Stimulated activated memory B cell treated with anti-CD40 and anti-IgM and Interleukin-4, amounts not matched to agents 10 μg/mL and 1 μg/mL and 100 μg/mL, for 72 hours (primary cell): ENCODE measurements around the gene GPATCH1.

ENCODE experiments used
- ATAC-seq: fragments of 150-1000 bp; cut with Tn5 transposase; 2 replicates; pipeline ENCODE4 v1.10.0; 2021
- H3K27ac Mint-ChIP-seq: one replicate; pipeline ENCODE4 v1.8.0; 2022; ENCODE audit warnings: mild to moderate bottlenecking, mixed read lengths
- H3K27me3 Mint-ChIP-seq: one replicate; pipeline ENCODE4 v1.8.0; 2022; ENCODE audit warnings: mixed read lengths
- H3K36me3 Mint-ChIP-seq: one replicate; pipeline ENCODE4 v1.8.0; 2022; ENCODE audit warnings: mixed read lengths
- H3K4me1 Mint-ChIP-seq: one replicate; pipeline ENCODE4 v1.8.0; 2022; ENCODE audit warnings: mixed read lengths
- H3K4me3 Mint-ChIP-seq: one replicate; pipeline ENCODE4 v1.8.0; 2022; ENCODE audit warnings: mild to moderate bottlenecking, moderate library complexity, mixed read lengths
- H3K9me3 Mint-ChIP-seq: one replicate; pipeline ENCODE4 v1.8.0; 2022; ENCODE audit warnings: mixed read lengths

The GPATCH1 gene

DNA sequence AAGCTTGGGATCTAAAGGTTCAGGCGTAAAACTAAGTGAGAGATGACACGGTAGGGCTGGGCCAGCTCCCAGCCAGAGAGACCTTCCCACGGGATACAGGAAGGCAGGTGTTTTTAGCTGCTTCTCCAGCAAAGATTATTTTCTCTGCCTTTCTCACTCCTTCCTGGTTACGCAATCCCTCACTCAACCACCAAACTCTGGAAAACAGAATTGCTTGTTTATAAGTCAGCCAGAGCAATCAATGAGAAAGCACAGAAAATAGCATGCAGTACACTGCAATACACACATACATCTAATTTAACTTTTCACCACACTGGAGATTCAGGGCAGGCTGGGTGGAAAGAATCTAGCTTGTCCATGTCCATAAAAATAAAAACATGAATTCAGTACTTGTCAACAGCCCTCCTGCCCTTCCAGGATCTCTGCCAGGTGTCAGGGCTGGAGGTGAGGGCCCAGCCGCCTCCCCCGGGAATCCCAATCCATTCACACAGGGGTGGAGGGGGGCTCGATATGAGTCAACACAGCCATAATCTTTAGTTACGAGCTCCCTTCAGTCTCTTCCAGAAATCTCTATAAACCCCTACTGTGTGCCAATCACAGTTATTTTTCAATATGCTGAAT, 28.5 kb upstream of the GPATCH1 start:
- H3K27ac Mint-ChIP-seq = no peak overlapping the region
- no peaks in the 10 kb centered on the region for H3K4me1 Mint-ChIP-seq
- H3K27me3 Mint-ChIP-seq = no peaks in the 10 kb centered on the region
- peaks cover 11% of the 10 kb centered on the region for H3K36me3 Mint-ChIP-seq
- ATAC-seq = no peak
- H3K4me3 Mint-ChIP-seq = no peak overlapping the region
- no peaks in the 10 kb centered on the region for H3K9me3 Mint-ChIP-seq

DNA sequence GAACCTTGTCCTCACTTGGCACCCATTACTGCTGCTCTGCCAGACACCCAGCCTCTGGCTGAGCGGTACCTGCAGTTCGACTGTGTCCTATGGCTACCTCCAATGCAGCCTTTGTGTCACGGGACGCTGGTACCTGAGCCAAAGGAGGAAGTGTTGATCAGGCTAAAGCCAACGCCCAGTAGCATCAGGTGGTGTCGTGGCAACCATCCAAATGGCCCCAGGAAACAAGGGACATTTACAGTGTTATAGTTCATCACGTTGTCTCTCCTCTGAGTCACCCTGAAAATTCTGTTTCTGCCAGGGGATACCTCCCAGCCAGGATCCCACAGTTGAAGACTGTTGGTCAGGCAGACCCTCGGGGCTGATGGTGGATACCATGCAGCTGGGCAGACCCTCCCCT, 26.4 kb upstream of the GPATCH1 start:
- Mint-ChIP-seq H3K4me3 (no peak overlapping the region), H3K4me1 (no peaks in the 10 kb centered on the region), H3K9me3 (no peaks in the 10 kb centered on the region), H3K27ac (no peak overlapping the region), H3K27me3 (no peaks in the 10 kb centered on the region), H3K36me3 (peaks cover 10% of the 10 kb centered on the region)
- ATAC-seq = no peak

- H3K4me3 Mint-ChIP-seq = no peak overlapping the region
- no peaks in the 10 kb centered on the region for H3K9me3 Mint-ChIP-seq
- H3K4me1 Mint-ChIP-seq = no peaks in the 10 kb centered on the region
- no peak overlapping the region for H3K27ac Mint-ChIP-seq
- no peaks in the 10 kb centered on the region for H3K27me3 Mint-ChIP-seq
- H3K36me3 Mint-ChIP-seq = no peaks in the 10 kb centered on the region
- ATAC-seq = no peak
Observed at GRCh38 chr19:33055718-33056117, 25.3 kb upstream of the GPATCH1 start.

GRCh38 chr19:33060586-33060985, 20.4 kb upstream of the GPATCH1 start:
- Mint-ChIP-seq H3K27ac (no peak overlapping the region), H3K36me3 (no peaks in the 10 kb centered on the region), H3K9me3 (no peaks in the 10 kb centered on the region), H3K4me1 (peaks cover 11% of the 10 kb centered on the region), H3K27me3 (peaks cover 11% of the 10 kb centered on the region), H3K4me3 (no peak overlapping the region)
- no peak for ATAC-seq

GRCh38 chr19:33062902-33063301, 18.1 kb upstream of the GPATCH1 start:
- ATAC-seq = no peak
- H3K4me3 Mint-ChIP-seq = no peak overlapping the region

GRCh38 chr19:33063356-33063752, 17.6 kb upstream of the GPATCH1 start:
- Mint-ChIP-seq H3K9me3 (no peaks in the 10 kb centered on the region), H3K27ac (peak overlapping the region; percentile 27), H3K4me1 (peaks cover 11% of the 10 kb centered on the region), H3K36me3 (no peaks in the 10 kb centered on the region), H3K4me3 (peak overlapping the region; percentile 80), H3K27me3 (peaks cover 11% of the 10 kb centered on the region)
- no peak for ATAC-seq

More at GRCh38 chr19:33062902-33063301, 18.1 kb upstream of the GPATCH1 start:
- peaks cover 11% of the 10 kb centered on the region for H3K27me3 Mint-ChIP-seq
- peaks cover 11% of the 10 kb centered on the region for H3K4me1 Mint-ChIP-seq
- H3K27ac Mint-ChIP-seq = peak overlapping the region; percentile 27
- H3K9me3 Mint-ChIP-seq = no peaks in the 10 kb centered on the region
- H3K36me3 Mint-ChIP-seq = no peaks in the 10 kb centered on the region

DNA sequence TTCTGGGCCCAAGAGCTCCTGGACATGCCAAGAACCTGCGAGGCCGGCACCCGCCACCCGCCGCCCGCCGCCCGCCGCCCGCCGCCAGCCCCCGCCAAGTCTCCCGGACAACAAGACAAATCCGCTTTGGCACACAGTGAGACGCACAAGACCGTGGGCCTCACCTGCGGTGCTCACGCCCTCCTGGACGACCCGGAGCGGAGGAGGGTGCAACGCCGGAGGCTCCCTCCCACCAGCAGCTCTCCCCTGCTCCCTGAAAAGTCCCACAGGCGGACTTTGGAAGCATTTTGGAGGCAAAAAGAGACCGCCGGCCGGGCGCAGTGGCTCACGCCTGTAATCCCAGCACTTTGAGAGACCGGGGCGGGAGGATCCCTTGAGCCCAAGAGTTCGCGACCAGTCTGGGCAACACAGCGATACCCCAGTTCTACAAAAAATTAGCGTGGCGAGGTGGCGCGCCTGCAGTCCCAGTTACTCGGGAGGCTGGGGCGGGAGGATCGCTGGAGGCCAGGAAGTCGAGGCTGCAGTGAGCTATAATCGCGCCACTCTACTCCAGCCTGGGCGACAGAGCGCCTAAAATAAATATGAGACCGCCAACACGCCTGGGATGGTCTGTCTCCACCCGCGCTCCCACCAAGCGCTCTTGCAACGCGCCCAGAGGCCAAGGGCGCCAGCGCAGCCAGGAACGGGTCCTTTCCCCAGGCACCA, 17.1 kb upstream of the GPATCH1 start:
- H3K27me3 Mint-ChIP-seq = peaks cover 11% of the 10 kb centered on the region

GRCh38 chr19:33064458-33064791, 16.6 kb upstream of the GPATCH1 start:
- Mint-ChIP-seq H3K36me3 (no peaks in the 10 kb centered on the region), H3K27me3 (peaks cover 11% of the 10 kb centered on the region), H3K4me1 (peaks cover 11% of the 10 kb centered on the region), H3K9me3 (no peaks in the 10 kb centered on the region), H3K27ac (no peak overlapping the region), H3K4me3 (peak overlapping the region; percentile 80)
- peak; percentile 80 for ATAC-seq

More for the DNA sequence above, 17.1 kb upstream of the GPATCH1 start:
- Mint-ChIP-seq H3K36me3 (no peaks in the 10 kb centered on the region), H3K4me1 (peaks cover 11% of the 10 kb centered on the region), H3K4me3 (peak overlapping the region; percentile 80), H3K9me3 (no peaks in the 10 kb centered on the region), H3K27ac (peak overlapping the region; percentile 27)
- ATAC-seq = no peak

- Mint-ChIP-seq H3K27me3 (peaks cover 11% of the 10 kb centered on the region), H3K9me3 (no peaks in the 10 kb centered on the region), H3K4me1 (peaks cover 11% of the 10 kb centered on the region), H3K27ac (peak within 1 kb of the TSS; percentile 27), H3K4me3 (peak within 1 kb of the TSS; percentile 80), H3K36me3 (no peaks in the 10 kb centered on the region)
- ATAC-seq = peak; percentile 90
Observed at GRCh38 chr19:33064792-33065550, 16.0 kb upstream of the GPATCH1 start, which contains the start of gene RHPN2. TSS of gene RHPN2 (minus strand) at chr19:33064888. CDS start at chr19:33064852, 36 bp downstream.

GRCh38 chr19:33066543-33066942, 14.4 kb upstream of the GPATCH1 start:
- no peak for ATAC-seq
- peak overlapping the region; percentile 12 for H3K4me3 Mint-ChIP-seq

GRCh38 chr19:33067121-33067520, 13.9 kb upstream of the GPATCH1 start:
- peaks cover 11% of the 10 kb centered on the region for H3K4me1 Mint-ChIP-seq
- no peak overlapping the region for H3K4me3 Mint-ChIP-seq
- no peaks in the 10 kb centered on the region for H3K9me3 Mint-ChIP-seq
- H3K27me3 Mint-ChIP-seq = peaks cover 11% of the 10 kb centered on the region
- H3K27ac Mint-ChIP-seq = no peak overlapping the region
- no peak for ATAC-seq
- H3K36me3 Mint-ChIP-seq = no peaks in the 10 kb centered on the region

More at GRCh38 chr19:33066543-33066942, 14.4 kb upstream of the GPATCH1 start:
- Mint-ChIP-seq H3K27me3 (peaks cover 11% of the 10 kb centered on the region), H3K36me3 (no peaks in the 10 kb centered on the region), H3K27ac (no peak overlapping the region), H3K9me3 (no peaks in the 10 kb centered on the region), H3K4me1 (peaks cover 11% of the 10 kb centered on the region)

- H3K27ac Mint-ChIP-seq = no peak overlapping the region
- H3K36me3 Mint-ChIP-seq = no peaks in the 10 kb centered on the region
- ATAC-seq = no peak
- H3K27me3 Mint-ChIP-seq = no peaks in the 10 kb centered on the region
- no peaks in the 10 kb centered on the region for H3K9me3 Mint-ChIP-seq
- H3K4me1 Mint-ChIP-seq = no peaks in the 10 kb centered on the region
- no peak overlapping the region for H3K4me3 Mint-ChIP-seq
Observed at GRCh38 chr19:33071887-33072286, 9.1 kb upstream of the GPATCH1 start.

- no peaks in the 10 kb centered on the region for H3K4me1 Mint-ChIP-seq
- no peak overlapping the region for H3K27ac Mint-ChIP-seq
- H3K9me3 Mint-ChIP-seq = no peaks in the 10 kb centered on the region
- no peaks in the 10 kb centered on the region for H3K27me3 Mint-ChIP-seq
- no peak overlapping the region for H3K4me3 Mint-ChIP-seq
- no peak for ATAC-seq
- H3K36me3 Mint-ChIP-seq = no peaks in the 10 kb centered on the region
Observed at GRCh38 chr19:33075519-33075918, 5.5 kb upstream of the GPATCH1 start.

DNA sequence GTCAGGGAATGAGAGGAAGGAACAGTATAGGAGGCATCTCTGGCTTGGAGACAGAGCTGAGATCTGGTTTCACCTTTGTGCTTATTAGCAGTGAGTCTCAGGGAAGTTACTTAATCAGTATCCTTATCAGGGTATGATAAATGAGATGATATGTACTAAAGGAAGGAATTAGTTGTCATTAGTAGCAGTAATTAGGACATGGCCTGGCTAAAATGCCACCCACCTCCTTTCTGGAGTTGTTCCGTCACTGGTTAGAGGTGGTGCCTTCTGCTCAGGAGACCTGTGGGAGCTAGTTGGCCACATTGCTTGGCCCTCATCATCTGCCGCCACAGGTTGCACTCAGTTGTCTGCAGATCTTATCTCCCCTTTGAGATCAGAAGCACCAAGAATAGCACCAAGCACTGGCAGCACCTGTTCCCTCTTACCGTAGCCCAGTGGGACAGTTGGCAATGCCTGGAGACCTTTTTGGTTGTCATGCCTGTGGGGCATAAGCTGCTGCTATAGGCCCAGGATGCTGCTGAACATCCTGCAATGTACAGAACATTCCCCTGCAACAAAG, 4.7 kb downstream of the GPATCH1 start:
- Mint-ChIP-seq H3K27ac (no peak overlapping the region), H3K4me3 (no peak overlapping the region), H3K4me1 (peaks cover 26% of the 10 kb centered on the region), H3K36me3 (peaks cover 19% of the 10 kb centered on the region), H3K9me3 (no peaks in the 10 kb centered on the region), H3K27me3 (no peaks in the 10 kb centered on the region)
- ATAC-seq = no peak

DNA sequence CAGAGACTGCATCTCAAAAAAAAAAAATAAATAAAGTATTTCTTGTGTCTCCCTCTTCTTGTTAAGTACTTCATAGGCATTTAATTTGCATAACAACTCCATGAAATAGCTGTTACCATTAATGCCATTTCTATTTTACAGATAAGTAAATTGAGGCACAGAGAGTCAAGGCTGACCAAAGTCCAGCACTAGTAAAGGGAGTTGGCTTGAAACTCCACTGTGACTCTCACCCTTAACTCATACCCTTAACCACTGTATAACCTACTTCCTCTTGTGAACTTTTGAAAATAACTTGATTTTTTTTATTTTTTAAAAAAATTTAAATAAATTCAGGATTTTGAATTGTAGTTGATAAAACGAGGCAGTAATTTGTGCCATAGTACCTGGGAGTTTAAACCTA, 6.0 kb downstream of the GPATCH1 start:
- Mint-ChIP-seq H3K27ac (no peak overlapping the region), H3K36me3 (peaks cover 27% of the 10 kb centered on the region), H3K9me3 (no peaks in the 10 kb centered on the region), H3K4me1 (peaks cover 16% of the 10 kb centered on the region), H3K4me3 (no peak overlapping the region), H3K27me3 (no peaks in the 10 kb centered on the region)
- no peak for ATAC-seq
